ENCODE data around the gene RBAK. TPM values are rescaled to one million over a fixed set of nuclear protein-coding genes. Genes with fewer than 3 reads are reported as not detected.

RBAK gene
- total RNA-seq, 1 experiment from 2014 or later = 18.5 TPM

DNA sequence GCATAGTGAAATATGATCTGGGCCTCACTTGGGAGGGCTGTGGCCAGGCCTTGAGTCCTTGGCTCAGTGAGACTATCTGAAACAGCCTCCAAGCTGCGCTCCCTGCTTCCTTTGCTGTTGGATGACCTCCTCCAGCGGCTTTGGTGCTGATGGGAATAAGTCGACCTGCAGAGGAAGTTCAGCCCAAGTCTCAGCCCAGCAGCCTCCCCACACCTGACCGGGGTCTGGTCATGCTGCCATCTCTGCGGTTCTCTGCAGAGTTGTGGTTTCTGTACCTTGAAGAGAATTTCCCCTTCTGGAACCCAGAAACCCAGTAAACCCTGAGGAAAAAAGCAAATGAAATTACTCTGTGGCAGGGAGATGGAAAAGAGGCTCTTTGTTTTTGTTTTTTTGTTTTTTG lies 4.6 kb upstream of the RBAK start:
- no peak overlapping the region for H3T11ph ChIP-seq (ENCODE audit: low read length)
- peaks cover 6 to 16% of the 10 kb centered on the region in 2 experiments for H3K4me1 Mint-ChIP-seq
- WGBS (ENCODE audit: extremely low coverage, insufficient read length, low lambda C conversion rate) = no CpG with 5 or more reads among the region's 5 CpGs
- H4K8ac ChIP-seq (replicated peaks; ENCODE audit: insufficient read length, low read depth, low read length) = no peak overlapping the region
- H4K20me1 ChIP-seq (ENCODE audit: control insufficient read depth, insufficient read depth, insufficient read length) = no peaks in the 10 kb centered on the region
- H3K27me3 Mint-ChIP-seq (ENCODE audit: low read depth) = peaks cover 49% of the 10 kb centered on the region
- H3K23me2 ChIP-seq (ENCODE audit: insufficient read length, low read depth, low read length, poor library complexity, severe bottlenecking) = no peaks in the 10 kb centered on the region
- no peak overlapping the region for H3K9ac ChIP-seq (ENCODE audit: extremely low read depth, insufficient read length, low read length)
- H3K18ac ChIP-seq (ENCODE audit: insufficient read length, low read depth, low read length) = no peak overlapping the region
- no peak overlapping the region for H3K4me3 Mint-ChIP-seq
- no peak overlapping the region for H2AFZ ChIP-seq (ENCODE audit: low read length)
- H2AK5ac ChIP-seq (ENCODE audit: insufficient read length, low read length) = no peak overlapping the region
- no peak overlapping the region for H4K91ac ChIP-seq (ENCODE audit: insufficient read length, low read depth, low read length)
- no peak overlapping the region for H3K27ac Mint-ChIP-seq
- no peaks in the 10 kb centered on the region for H3K9me3 ChIP-seq (ENCODE audit: control insufficient read depth, low read depth, low read length)
- no peak overlapping the region for H2BK15ac ChIP-seq (ENCODE audit: low read depth, low read length)
- no peak overlapping the region for H2BK12ac ChIP-seq (ENCODE audit: insufficient read length, low read depth, low read length)
- no peak overlapping the region for H3K4me2 ChIP-seq (ENCODE audit: insufficient read depth, insufficient read length, low read length)
- H3K56ac ChIP-seq (ENCODE audit: insufficient read length, low read depth, low read length) = no peak overlapping the region
- H2BK120ac ChIP-seq (ENCODE audit: low read depth, low read length, poor library complexity, severe bottlenecking) = no peak overlapping the region
- H4K5ac ChIP-seq (ENCODE audit: insufficient read length, low read depth, low read length) = no peak overlapping the region
- H3K79me1 ChIP-seq (ENCODE audit: insufficient read depth, low read depth, low read length, poor library complexity, severe bottlenecking) = no peaks in the 10 kb centered on the region
- no peaks in the 10 kb centered on the region for H3K4me1 ChIP-seq (ENCODE audit: insufficient read depth, low read length)
- no peak overlapping the region for H3K4ac ChIP-seq (ENCODE audit: low read depth, low read length)
- no peak overlapping the region for H3K14ac ChIP-seq (ENCODE audit: insufficient read depth, low read length)
- TF ChIP-seq CTCF (conservative IDR thresholded peaks at IDR 0.05) = no peak
- no peak overlapping the region for H2BK5ac ChIP-seq (ENCODE audit: insufficient read length, low read length)
- H3K9me3 Mint-ChIP-seq = peaks cover 2 to 3% of the 10 kb centered on the region in 2 experiments; a peak in 3 of 5 replicates
- no peak overlapping the region for H3K23ac ChIP-seq (ENCODE audit: insufficient read length, low read depth, low read length)
- no peaks in the 10 kb centered on the region for H3K79me2 ChIP-seq (ENCODE audit: insufficient read depth, low read length)
- peaks cover 0 to 3% (median 0%) of the 10 kb centered on the region in 3 experiments; a peak in 3 of 7 replicates for H3K36me3 Mint-ChIP-seq (ENCODE audit: insufficient read depth in 1 of 3, low read depth in 3 of 3)
- no peak overlapping the region for H3K27ac ChIP-seq (ENCODE audit: insufficient read length, low read depth, low read length)
- DNase-seq = no peak
- no peak overlapping the region for H2BK20ac ChIP-seq (ENCODE audit: low read depth, low read length, poor library complexity, severe bottlenecking)
- no peaks in the 10 kb centered on the region for H3K27me3 ChIP-seq (ENCODE audit: insufficient read depth, low read length)

All from H9 (cell line).